Kidney epithelial cell (primary cell): Measurements from ENCODE around the gene OGFOD3. TPM values are rescaled to one million over a fixed set of nuclear protein-coding genes. Genes with fewer than 3 reads are reported as not detected.

Source experiments
- DNase-seq: peaks from one replicate; pipeline ENCODE4 v3.0.0-alpha.2; 2010; ENCODE audit warnings: low read depth
- H3K27me3 ChIP-seq: 2 replicates; pipeline ENCODE4 v1.6.0; 2011; ENCODE audit warnings: low read length; ENCODE audit not compliant: control insufficient read depth, insufficient read depth
- H3K36me3 ChIP-seq: 2 replicates; pipeline ENCODE4 v1.5.1; 2011; ENCODE audit warnings: low read length; ENCODE audit not compliant: control insufficient read depth, insufficient read depth
- H3K4me3 ChIP-seq: 2 replicates; pipeline ENCODE4 v1.5.1; 2011; ENCODE audit warnings: low read depth, mild to moderate bottlenecking, control low read depth, low read length
- CTCF ChIP-seq: IDR thresholded peaks from 2 replicates; pipeline ENCODE4 v1.5.1; 2011; ENCODE audit warnings: mild to moderate bottlenecking, moderate library complexity, low read length, control low read depth, inconsistent platforms; ENCODE audit not compliant: insufficient read depth, poor library complexity, severe bottlenecking
- total RNA-seq: library from RNA; depleted of rRNA; stranded (reverse); fragments of >200 nt; gene quantifications from 2 replicates; pipeline ENCODE4 v1.2.3, GENCODE V29; 2015

OGFOD3 gene
- total RNA-seq, 1 donor from 2014 or later, result 29.8 TPM

- TF ChIP-seq CTCF, result no peak
- Histone ChIP-seq H3K27me3 (no peaks in the 10 kb centered on the region), H3K36me3 (no peaks in the 10 kb centered on the region), H3K4me3 (no peak overlapping the region)
- no peak for DNase-seq
These were observed 8.2 kb downstream of the OGFOD3 start for GRCh38 chr17:82410014-82410716.

DNA sequence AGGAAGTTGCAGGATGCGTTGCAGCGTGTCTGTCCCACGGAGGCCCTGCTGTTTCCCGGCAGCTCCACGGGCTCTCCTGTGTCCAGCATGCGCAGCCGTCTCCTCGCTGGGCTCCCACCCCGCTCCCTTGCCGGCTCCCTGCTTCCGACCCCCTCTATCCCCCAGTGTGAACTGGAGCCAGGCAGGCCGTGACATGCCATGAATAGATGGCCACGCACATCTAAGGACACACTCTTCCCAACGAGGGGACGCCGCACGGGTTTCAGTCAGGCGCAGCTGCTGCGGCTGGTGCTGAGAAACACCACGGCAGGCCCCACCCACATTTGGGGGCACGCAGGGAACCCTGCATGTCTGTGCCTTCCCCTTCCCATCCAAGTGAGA lies 9.5 kb downstream of the OGFOD3 start:
- no peak for TF ChIP-seq CTCF
- Histone ChIP-seq H3K36me3 (no peaks in the 10 kb centered on the region), H3K27me3 (no peaks in the 10 kb centered on the region), H3K4me3 (no peak overlapping the region)
- DNase-seq, result no peak

- no peaks in the 10 kb centered on the region for H3K36me3 ChIP-seq
- no peaks in the 10 kb centered on the region for H3K27me3 ChIP-seq
- H3K4me3 ChIP-seq, result no peak overlapping the region
- no peak for TF ChIP-seq CTCF
- DNase-seq, result no peak
These were observed 10.0 kb downstream of the OGFOD3 start for GRCh38 chr17:82408288-82408937.

DNA sequence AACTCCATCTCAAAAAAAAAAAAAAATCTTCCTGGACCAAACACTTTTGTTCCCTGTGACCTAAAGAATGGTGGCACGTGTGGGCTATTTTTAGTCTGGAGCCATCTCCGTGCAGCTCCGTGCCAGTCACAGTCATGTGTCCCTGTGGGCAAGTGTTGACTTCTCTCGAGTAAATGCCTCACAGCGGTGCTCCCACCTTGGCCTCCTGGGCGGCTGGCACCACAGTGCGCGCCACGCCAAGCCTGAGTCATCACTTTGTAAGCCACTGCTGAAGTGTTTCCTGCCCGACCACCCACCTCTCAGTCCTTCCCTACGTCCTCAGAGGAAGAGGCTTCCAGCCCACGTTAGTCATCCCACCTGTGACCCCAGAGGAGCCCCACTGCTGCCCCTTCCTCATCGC lies 11.1 kb downstream of the OGFOD3 start:
- Histone ChIP-seq H3K4me3 (no peak overlapping the region), H3K36me3 (no peaks in the 10 kb centered on the region), H3K27me3 (no peaks in the 10 kb centered on the region)
- TF ChIP-seq CTCF, result no peak
- no peak for DNase-seq

GRCh38 chr17:82406131-82406671 lies 12.2 kb downstream of the OGFOD3 start:
- Histone ChIP-seq H3K4me3 (no peak overlapping the region), H3K27me3 (no peaks in the 10 kb centered on the region), H3K36me3 (no peaks in the 10 kb centered on the region)
- DNase-seq, result no peak
- no peak for TF ChIP-seq CTCF
